Measurements from ENCODE around the gene EML1. TPM values are rescaled to one million over a fixed set of nuclear protein-coding genes. Genes with fewer than 3 reads are reported as not detected.
A peak's percentile ranks its signal among the peaks of the same experiment; 100 is the strongest.

Gene EML1
- total and polyA plus RNA-seq, 2 donors = 45.2 to 77.1 TPM

DNA sequence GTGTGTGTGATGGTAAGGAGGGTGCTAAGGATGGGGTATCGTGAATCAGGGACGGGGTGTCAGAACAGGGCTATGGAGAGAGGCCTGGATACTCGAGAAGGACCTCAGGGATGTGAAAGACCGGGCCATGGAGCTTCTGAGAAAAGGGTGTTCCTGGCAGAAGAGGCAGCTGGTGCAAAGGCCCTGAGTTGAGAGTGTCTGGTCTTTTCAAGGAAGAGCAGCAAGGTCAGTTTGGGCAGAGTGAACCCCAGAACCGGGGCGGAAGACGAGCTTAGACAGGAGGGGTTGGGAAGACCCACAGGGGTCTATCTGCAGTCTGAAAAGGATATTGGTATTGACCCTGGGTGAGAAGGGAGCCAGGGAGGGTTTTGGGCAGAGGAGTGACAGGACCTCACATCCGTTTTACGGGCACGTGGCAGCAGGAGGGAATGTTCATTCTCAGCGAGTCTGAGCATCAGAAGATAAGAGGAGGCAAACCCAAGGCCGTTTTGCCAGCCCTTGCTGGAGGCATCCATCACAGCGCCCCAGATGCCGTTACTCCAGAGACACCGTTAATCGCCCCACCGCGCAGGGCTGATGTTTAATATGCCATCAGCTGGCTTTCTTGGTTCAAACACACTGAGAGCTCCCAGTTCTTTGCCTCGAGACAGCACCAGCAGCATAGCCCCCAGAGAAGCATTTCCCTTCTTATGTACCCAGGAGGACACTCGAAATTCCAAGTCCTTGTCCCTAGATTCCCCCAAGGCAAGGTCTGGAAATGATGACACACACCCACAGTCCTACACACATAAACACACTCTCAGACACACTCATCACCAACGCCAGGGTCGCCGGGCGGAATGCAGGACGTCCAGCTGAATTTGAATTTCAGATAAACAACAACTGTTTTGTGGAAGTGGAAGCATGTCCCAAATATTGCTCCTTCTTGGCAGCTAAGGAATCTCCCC lies 41.4 kb upstream of the EML1 start:
- Histone ChIP-seq H3K4me3 (ENCODE audit: low read depth, low read length) (no peak overlapping the region), H3K27ac (ENCODE audit: low read depth) (no peak overlapping the region), H3K4me1 (ENCODE audit: insufficient read depth) (no peaks in the 10 kb centered on the region), H3K36me3 (ENCODE audit: insufficient read depth) (no peaks in the 10 kb centered on the region)
- DNase-seq (ENCODE audit: extremely low spot score) = no peak
- 49% methylated on average over 25 of the region's 25 CpGs for WGBS

- WGBS = 28% methylated on average over 9 of the region's 9 CpGs
- no peak for DNase-seq (ENCODE audit: extremely low spot score)
- H3K27ac ChIP-seq (ENCODE audit: low read depth) = no peak overlapping the region
- no peak overlapping the region for H3K4me3 ChIP-seq (ENCODE audit: low read depth, low read length)
- no peaks in the 10 kb centered on the region for H3K4me1 ChIP-seq (ENCODE audit: insufficient read depth)
- H3K36me3 ChIP-seq (ENCODE audit: insufficient read depth) = no peaks in the 10 kb centered on the region
These were observed 40.6 kb upstream of the EML1 start for GRCh38 chr14:99752486-99753121.

DNA sequence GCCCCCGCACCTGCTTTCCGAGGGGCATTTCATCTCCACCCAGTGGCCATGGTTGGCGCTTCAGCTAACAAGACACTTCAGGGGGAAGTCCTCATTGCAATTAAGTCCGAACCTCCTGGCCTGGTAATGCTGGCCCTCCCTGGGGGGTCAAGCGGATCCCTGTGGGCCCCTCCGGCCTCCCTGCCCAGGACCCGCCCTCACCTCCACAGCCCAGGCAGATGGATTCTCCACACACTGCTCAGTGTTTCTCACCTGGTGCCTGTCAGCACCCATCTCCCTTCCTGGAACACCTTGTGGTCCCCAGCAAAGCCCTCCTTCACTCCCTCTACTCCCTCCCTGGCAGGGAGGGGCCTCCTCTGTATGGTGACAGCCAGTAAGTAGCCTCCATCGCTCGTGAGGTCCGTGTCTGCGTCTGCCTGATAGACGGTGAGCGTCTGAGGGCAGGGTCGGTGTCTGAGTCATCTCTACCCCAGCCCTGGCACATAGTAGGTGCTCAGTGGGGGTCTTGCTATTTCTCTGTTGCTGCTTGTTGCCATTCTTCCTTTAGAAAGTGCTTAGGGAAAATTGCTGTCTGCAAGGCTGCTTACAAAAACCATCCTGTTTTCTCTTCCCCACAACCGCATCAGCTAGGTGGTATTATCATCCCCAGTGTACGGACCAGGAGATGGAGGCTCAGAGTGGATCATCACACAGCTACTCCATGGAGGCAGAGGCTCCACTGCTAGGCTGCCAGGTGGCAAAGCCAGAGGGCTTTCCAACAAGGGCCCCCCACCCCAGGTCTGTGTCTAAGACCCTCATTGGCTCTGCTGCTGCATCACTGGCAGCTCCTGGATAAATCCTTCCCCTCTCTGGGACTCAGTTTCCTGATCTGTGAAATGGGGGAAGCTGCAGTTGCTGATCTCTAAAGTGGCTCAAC lies 39.7 kb upstream of the EML1 start:
- Histone ChIP-seq H3K4me3 (ENCODE audit: low read depth, low read length) (no peak overlapping the region), H3K36me3 (ENCODE audit: insufficient read depth) (no peaks in the 10 kb centered on the region), H3K4me1 (ENCODE audit: insufficient read depth) (no peaks in the 10 kb centered on the region), H3K27ac (ENCODE audit: low read depth) (no peak overlapping the region)
- WGBS = 77% methylated on average over 16 of the region's 16 CpGs
- DNase-seq (ENCODE audit: extremely low spot score) = no peak

DNA sequence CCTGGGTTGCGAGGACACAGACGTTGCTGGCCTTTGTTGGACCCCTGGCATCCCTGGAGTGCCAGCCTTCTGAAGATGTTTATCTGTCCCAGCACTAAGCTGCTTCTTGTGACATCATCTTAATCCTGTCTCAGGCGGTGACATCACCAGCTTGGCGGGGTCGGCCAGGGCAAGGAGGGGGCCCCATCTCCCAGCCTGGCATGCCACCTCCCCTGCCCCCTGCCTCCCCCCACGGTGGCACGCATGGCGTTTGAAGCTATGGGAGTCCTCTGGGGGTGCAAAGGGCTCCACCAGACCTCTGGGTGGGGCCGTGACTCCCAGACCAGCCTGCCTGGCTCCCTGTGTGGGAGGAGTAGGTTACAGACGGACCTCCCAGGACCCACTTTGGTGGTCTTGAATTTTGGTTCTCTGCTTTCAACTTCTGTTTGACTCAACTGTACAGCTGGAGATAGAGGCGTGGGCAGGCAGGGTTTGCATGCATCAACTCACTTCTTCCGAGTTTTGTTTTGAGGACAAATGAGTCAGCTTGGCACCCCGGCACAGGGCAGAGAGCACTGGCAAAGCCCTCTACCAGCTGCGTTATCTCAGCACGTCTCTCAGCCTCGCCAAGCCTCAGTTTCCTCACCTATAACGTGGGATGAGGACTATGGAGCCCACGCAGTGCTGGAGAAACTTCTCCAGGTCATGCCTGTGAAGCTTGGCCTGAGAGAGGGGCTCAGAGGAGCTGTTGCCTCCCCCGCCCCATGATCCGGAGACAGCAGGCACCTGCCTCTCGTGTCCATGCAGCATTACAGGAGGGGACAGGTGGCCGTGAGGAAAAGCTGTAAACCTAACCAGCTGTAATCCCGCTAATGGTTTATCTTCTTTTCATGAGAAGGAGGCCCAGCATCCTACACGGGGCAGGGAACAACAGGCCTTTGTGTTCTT lies 38.8 kb upstream of the EML1 start:
- no peaks in the 10 kb centered on the region for H3K4me1 ChIP-seq (ENCODE audit: insufficient read depth)

DNA sequence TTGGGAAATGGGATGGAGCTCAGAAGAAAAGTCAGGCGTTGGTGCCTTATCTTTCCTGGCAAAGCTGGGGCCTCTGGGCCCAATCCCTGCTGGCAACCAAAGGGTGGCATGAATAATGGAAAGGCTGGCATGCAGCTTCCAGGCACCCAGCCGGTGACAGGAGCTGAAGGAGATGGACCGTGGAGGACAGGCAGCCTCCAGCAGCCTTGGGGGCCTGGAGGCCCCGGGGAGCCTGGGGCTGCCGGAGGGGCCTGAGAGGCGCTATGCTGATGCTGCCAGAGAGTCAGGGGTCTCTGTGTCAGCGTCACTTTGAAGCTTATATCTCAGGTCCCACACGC lies 38.2 kb upstream of the EML1 start:
- no peaks in the 10 kb centered on the region for H3K4me1 ChIP-seq (ENCODE audit: insufficient read depth)
- WGBS = 84% methylated on average over 8 of the region's 8 CpGs
- no peak overlapping the region for H3K4me3 ChIP-seq (ENCODE audit: low read depth, low read length)
- no peaks in the 10 kb centered on the region for H3K36me3 ChIP-seq (ENCODE audit: insufficient read depth)
- H3K27ac ChIP-seq (ENCODE audit: low read depth) = no peak overlapping the region
- no peak for DNase-seq (ENCODE audit: extremely low spot score)

More for the DNA sequence above, 38.8 kb upstream of the EML1 start:
- 75% methylated on average over 24 of the region's 24 CpGs for WGBS
- Histone ChIP-seq H3K36me3 (ENCODE audit: insufficient read depth) (no peaks in the 10 kb centered on the region), H3K27ac (ENCODE audit: low read depth) (no peak overlapping the region), H3K4me3 (ENCODE audit: low read depth, low read length) (no peak overlapping the region)
- DNase-seq (ENCODE audit: extremely low spot score) = no peak

DNA sequence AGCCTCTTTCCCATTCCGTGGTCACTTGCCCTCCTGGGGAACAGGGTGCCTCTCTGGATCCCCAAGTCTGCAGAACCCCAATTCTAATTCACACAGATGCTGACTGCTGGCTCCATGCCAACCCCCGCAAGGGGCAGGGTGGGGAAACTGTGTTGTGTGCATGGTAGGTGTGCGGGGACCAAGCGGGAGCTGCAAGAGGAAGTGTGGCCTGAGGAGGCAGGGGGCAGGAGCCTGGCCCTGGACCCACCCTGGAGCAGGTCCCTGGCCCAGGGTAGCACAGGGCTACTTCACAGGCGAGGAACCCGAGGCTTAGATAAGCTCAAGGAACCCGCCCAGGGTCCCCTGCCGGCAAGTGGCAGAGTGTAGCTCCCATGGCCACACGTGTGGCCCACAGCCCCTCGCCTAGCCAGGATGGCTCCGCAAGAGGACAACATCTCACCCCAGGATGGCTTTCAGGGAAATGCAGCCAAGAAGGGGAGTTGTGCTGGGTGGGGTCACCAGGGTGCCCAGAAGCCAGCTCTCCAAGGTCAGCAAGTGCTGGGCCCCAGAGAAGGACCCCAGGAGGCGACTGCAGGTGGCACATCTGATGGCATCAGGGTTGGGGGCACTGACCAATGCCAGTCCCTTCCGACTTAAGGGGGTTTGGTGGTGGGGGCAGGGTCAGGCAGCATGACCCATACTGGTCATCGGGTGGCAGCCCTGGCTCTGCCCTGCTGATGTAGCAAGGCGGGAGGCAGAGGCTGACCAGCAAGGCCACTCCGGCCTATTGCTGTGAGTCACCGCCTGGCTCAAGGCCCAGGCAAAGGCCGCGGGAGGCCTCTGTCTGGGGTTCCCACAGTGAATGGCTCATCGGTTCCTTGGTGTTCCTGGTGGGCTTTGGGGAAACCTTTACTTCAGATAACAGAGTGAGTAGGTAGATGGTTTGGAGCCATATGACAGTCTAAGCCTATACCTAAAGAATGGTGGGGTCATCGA lies 37.3 kb upstream of the EML1 start:
- no peak for DNase-seq (ENCODE audit: extremely low spot score)
- WGBS = 54% methylated on average over 21 of the region's 21 CpGs
- Histone ChIP-seq H3K4me1 (ENCODE audit: insufficient read depth) (no peaks in the 10 kb centered on the region), H3K36me3 (ENCODE audit: insufficient read depth) (no peaks in the 10 kb centered on the region), H3K27ac (ENCODE audit: low read depth) (no peak overlapping the region), H3K4me3 (ENCODE audit: low read depth, low read length) (no peak overlapping the region)

DNA sequence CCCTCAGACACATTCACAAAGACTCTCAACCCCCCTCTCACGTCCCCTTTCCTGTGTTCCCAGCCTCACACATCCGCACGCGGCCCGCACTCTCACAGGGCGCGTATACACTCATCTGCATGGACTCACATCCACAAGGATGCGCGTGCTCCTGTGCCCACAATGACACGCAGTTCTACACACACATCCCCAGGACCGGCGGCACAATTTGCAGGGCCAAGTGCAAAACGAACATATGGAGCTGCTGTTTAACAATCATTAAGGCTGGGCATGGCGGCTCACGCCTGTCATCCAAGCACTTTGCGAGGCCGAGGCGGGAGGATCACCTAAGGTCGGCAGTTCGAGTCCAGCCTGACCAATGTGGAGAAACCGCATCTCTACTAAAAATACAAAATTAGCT lies 36.4 kb upstream of the EML1 start:
- no peak for DNase-seq (ENCODE audit: extremely low spot score)
- no peak overlapping the region for H3K27ac ChIP-seq (ENCODE audit: low read depth)
- H3K4me1 ChIP-seq (ENCODE audit: insufficient read depth) = no peaks in the 10 kb centered on the region
- no peaks in the 10 kb centered on the region for H3K36me3 ChIP-seq (ENCODE audit: insufficient read depth)
- H3K4me3 ChIP-seq (ENCODE audit: low read depth, low read length) = no peak overlapping the region
- WGBS = 93% methylated on average over 21 of the region's 21 CpGs

- Histone ChIP-seq H3K36me3 (ENCODE audit: insufficient read depth) (no peaks in the 10 kb centered on the region), H3K27ac (ENCODE audit: low read depth) (peak overlapping the region; percentile 12), H3K4me3 (ENCODE audit: low read depth, low read length) (no peak overlapping the region), H3K4me1 (ENCODE audit: insufficient read depth) (no peaks in the 10 kb centered on the region)
- no peak for DNase-seq (ENCODE audit: extremely low spot score)
- 70% methylated on average over 12 of the region's 12 CpGs for WGBS
These were observed 35.7 kb upstream of the EML1 start for GRCh38 chr14:99757331-99758070.

DNA sequence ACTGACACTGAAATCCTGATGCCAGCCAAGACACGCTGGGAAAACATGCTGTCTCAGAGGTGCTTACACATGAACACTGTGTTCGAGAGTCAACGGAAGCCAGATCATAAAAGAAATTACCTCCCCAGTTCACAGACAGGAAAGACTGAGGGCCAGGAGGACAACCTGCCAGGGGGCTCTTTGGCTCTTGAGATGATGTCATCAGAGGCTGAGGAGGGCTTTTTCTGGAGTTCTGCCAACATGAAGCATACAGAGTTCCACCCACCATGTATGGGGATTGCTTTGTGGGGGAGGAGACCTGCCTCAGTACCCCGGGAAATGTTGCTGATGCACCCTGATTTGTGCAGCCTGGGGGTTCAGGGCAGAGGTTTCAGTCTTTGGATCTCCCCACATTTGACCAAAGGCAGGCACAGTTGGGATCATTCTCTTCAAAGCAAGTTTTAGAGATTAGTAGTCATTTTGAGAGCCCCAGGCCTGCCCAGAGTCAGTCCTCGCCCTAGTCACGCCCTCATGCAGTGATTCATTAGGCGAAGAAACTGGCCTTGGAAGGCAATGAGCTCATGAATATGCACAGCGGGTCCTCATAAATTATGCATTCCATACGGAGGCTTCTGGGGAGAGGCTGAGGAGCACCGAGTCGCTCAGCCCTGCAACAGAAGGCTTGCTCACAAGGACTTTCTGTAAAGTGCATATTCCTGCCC lies 34.9 kb upstream of the EML1 start:
- no peak overlapping the region for H3K27ac ChIP-seq (ENCODE audit: low read depth)
- no peaks in the 10 kb centered on the region for H3K36me3 ChIP-seq (ENCODE audit: insufficient read depth)
- 57% methylated on average over 11 of the region's 11 CpGs for WGBS
- DNase-seq (ENCODE audit: extremely low spot score) = no peak
- no peak overlapping the region for H3K4me3 ChIP-seq (ENCODE audit: low read depth, low read length)
- H3K4me1 ChIP-seq (ENCODE audit: insufficient read depth) = no peaks in the 10 kb centered on the region

DNA sequence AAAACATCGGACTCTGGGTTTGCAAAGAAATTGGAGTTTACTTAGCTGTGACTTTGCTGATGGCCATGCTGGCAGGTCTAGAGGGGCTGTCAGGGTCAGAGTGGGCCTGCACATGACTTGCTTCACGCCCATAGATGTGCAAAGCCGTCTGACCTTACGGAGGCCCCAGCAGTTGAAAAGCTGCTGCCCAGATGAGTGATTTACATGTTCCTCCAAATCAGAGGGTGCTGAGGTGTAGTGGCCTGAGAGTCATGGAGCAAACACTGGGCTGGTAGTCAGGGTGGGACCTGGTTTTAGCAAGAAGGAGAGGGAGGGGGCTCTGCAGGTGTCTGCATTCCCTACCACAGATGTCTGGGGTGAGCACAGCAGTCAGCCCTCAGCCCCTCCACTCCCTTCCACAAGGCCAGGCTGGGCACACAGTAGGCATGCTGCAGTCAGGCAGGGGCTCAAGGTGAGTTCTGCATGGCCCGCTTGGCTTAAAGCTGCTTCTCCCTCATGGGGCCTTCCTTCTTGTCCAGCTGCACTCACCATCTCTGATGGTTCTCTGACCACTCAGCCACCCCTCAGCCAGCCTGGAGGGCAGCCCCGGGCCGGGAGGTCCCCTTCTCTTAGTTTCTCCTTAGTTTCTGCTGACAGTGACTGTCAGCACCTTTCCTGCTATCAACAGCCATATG lies 34.2 kb upstream of the EML1 start:
- H3K27ac ChIP-seq (ENCODE audit: low read depth) = no peak overlapping the region
- no peaks in the 10 kb centered on the region for H3K4me1 ChIP-seq (ENCODE audit: insufficient read depth)
- no peak for DNase-seq (ENCODE audit: extremely low spot score)
- H3K36me3 ChIP-seq (ENCODE audit: insufficient read depth) = no peaks in the 10 kb centered on the region
- WGBS = 82% methylated on average over 7 of the region's 7 CpGs
- H3K4me3 ChIP-seq (ENCODE audit: low read depth, low read length) = no peak overlapping the region

- WGBS = 81% methylated on average over 9 of the region's 9 CpGs
These were observed 33.7 kb upstream of the EML1 start for GRCh38 chr14:99759546-99759925.

More at GRCh38 chr14:99759546-99759925, 33.7 kb upstream of the EML1 start:
- Histone ChIP-seq H3K4me3 (ENCODE audit: low read depth, low read length) (no peak overlapping the region), H3K27ac (ENCODE audit: low read depth) (no peak overlapping the region), H3K36me3 (ENCODE audit: insufficient read depth) (no peaks in the 10 kb centered on the region), H3K4me1 (ENCODE audit: insufficient read depth) (no peaks in the 10 kb centered on the region)
- DNase-seq (ENCODE audit: extremely low spot score) = no peak
